ENCODE results near the gene PRKCH.
"Not testable (repeated sequence)": the region's sequence is repeated elsewhere in the genome, so short reads cannot be mapped to it uniquely, and the experiment has no call there.

PRKCH gene

GRCh38 chr14:61394542-61394941, 73.2 kb downstream of the PRKCH start:
- DNase-seq (ENCODE audit: low read depth in 2 of 2), result no peak

- no peak for DNase-seq (ENCODE audit: low read depth in 2 of 2)
These were observed 73.8 kb downstream of the PRKCH start for GRCh38 chr14:61395115-61395725.

- DNase-seq (ENCODE audit: low read depth in 2 of 2), result no peak
These were observed 74.9 kb downstream of the PRKCH start for GRCh38 chr14:61396279-61396678.

- DNase-seq (ENCODE audit: low read depth in 2 of 2), result no peak
These were observed 75.3 kb downstream of the PRKCH start for GRCh38 chr14:61396694-61397093.

GRCh38 chr14:61397615-61398014, 76.2 kb downstream of the PRKCH start:
- no peak for DNase-seq (ENCODE audit: low read depth in 2 of 2)

GRCh38 chr14:61398221-61398620, 76.8 kb downstream of the PRKCH start:
- no peak for DNase-seq (ENCODE audit: low read depth in 2 of 2)

- DNase-seq (ENCODE audit: low read depth in 2 of 2), result no peak
These were observed 78.0 kb downstream of the PRKCH start for GRCh38 chr14:61399365-61399764.

GRCh38 chr14:61401461-61401860, 80.1 kb downstream of the PRKCH start:
- DNase-seq (ENCODE audit: low read depth in 2 of 2), result no peak

- no peak for DNase-seq (ENCODE audit: low read depth in 2 of 2)
These were observed 82.0 kb downstream of the PRKCH start for GRCh38 chr14:61403411-61403810.

GRCh38 chr14:61404637-61405036, 83.3 kb downstream of the PRKCH start:
- no peak for DNase-seq (ENCODE audit: low read depth in 2 of 2)

GRCh38 chr14:61406198-61406597, 84.8 kb downstream of the PRKCH start:
- no peak for DNase-seq (ENCODE audit: low read depth in 2 of 2)

GRCh38 chr14:61406675-61407074, 85.3 kb downstream of the PRKCH start:
- DNase-seq (ENCODE audit: low read depth in 2 of 2), result no peak

- DNase-seq (ENCODE audit: low read depth in 2 of 2), result no peak
These were observed 87.1 kb downstream of the PRKCH start for GRCh38 chr14:61408498-61408897.

GRCh38 chr14:61409782-61410181, 88.4 kb downstream of the PRKCH start:
- no peak for DNase-seq (ENCODE audit: low read depth in 2 of 2)

GRCh38 chr14:61415934-61416333, 94.6 kb downstream of the PRKCH start:
- DNase-seq (ENCODE audit: low read depth in 2 of 2), result not testable (repeated sequence)

- DNase-seq (ENCODE audit: low read depth in 2 of 2), result no peak
These were observed 95.2 kb downstream of the PRKCH start for GRCh38 chr14:61416591-61416990.

- DNase-seq (ENCODE audit: low read depth in 2 of 2), result no peak
These were observed 95.8 kb downstream of the PRKCH start for GRCh38 chr14:61417141-61417540.

- no peak for DNase-seq (ENCODE audit: low read depth in 2 of 2)
These were observed 96.6 kb downstream of the PRKCH start for GRCh38 chr14:61417883-61418455.

GRCh38 chr14:61418746-61419145, 97.4 kb downstream of the PRKCH start:
- no peak for DNase-seq (ENCODE audit: low read depth in 2 of 2)

GRCh38 chr14:61419201-61419600, 97.8 kb downstream of the PRKCH start:
- DNase-seq (ENCODE audit: low read depth in 2 of 2), result no peak

- peak in 1 of 2 donors; percentile 25 for DNase-seq (ENCODE audit: low read depth in 2 of 2)
These were observed 98.9 kb downstream of the PRKCH start for GRCh38 chr14:61420326-61420725.

- no peak for DNase-seq (ENCODE audit: low read depth in 2 of 2)
These were observed 100.0 kb downstream of the PRKCH start for GRCh38 chr14:61421212-61421923.

- DNase-seq (ENCODE audit: low read depth in 2 of 2), result no peak
These were observed 104.7 kb downstream of the PRKCH start for GRCh38 chr14:61426048-61426447.
